HG03097 (cell line): Measurements from ENCODE around the gene JPT2.

ENCODE experiments used
- ATAC-seq: cut with Tn5 transposase; IDR thresholded peaks from one replicate; pipeline ENCODE4 v1.9.1; 2021; ENCODE audit not compliant: unreplicated experiment, low FRiP score

Gene JPT2

GRCh38 chr16:1749152-1750117, 71.4 kb downstream of the JPT2 start:
- no peak for ATAC-seq
